Ramos (cell line): ENCODE results near the gene KCNJ4.

Experiments
- in situ Hi-C: fragments of 300-500 bp; cut with MboI; formaldehyde crosslinking; loops from one replicate; pipeline ENCODE4 v1.14.3; 2022; ENCODE audit warnings: low sequenced_read_pairs; ENCODE audit not compliant: unreplicated experiment

The KCNJ4 gene

GRCh38 chr22:38435965-38436364 lies 19.0 kb downstream of the KCNJ4 start:
- in situ Hi-C loops, result no loop called here

GRCh38 chr22:38435010-38435409 lies 20.0 kb downstream of the KCNJ4 start:
- in situ Hi-C loops, result no loop called here

DNA sequence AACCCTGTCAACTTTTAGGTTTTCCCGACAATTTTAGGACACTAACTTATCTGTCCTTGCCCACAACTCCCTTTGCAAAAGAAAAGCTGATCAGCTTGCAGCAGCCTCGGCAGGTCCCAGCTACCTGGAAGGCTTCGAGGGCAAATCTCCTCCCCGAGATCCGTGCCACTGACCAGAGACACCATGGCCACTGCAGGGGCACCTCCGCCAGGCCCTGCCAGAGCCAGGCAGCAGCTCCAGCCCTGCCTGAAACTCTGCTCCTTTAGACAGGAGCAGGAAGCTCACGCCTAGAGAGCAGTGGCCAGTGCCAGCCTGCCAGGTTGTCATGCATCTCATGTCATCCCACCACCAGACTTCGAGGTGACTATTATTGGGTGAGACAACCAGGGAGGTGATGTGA lies 21.1 kb downstream of the KCNJ4 start:
- in situ Hi-C loops, result no loop called here

GRCh38 chr22:38432264-38432663 lies 22.7 kb downstream of the KCNJ4 start:
- in situ Hi-C loops, result no loop called here

GRCh38 chr22:38431266-38432010 lies 23.6 kb downstream of the KCNJ4 start:
- in situ Hi-C loops, result no loop called here

DNA sequence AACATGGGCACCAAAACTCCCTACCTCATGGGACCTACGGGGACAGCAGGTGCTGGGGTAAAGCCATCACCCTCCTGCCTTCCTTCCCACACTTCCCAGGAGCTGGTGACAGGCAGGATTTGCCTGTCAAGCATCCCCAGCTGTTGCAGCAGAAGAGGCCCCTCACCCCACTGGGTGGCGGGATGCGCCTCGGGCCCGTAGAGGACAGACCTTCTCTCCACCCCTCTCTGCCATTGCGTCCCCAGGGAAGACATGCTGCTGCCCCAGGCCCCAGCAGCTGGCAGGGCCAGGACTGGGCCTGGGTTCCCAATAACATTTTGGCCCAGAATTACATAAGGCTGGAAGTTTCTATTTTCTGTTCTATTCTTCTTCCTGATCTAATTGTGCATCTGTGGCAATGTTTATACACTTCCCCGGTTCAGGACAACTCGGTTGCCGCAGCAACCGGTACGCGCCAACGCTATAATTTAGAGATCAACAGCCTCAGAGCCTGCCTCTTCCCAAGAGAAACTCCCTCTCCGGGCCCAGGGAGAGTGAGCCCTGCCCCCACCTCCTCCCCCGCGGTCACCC lies 25.4 kb downstream of the KCNJ4 start:
- in situ Hi-C loops, result no loop called here

DNA sequence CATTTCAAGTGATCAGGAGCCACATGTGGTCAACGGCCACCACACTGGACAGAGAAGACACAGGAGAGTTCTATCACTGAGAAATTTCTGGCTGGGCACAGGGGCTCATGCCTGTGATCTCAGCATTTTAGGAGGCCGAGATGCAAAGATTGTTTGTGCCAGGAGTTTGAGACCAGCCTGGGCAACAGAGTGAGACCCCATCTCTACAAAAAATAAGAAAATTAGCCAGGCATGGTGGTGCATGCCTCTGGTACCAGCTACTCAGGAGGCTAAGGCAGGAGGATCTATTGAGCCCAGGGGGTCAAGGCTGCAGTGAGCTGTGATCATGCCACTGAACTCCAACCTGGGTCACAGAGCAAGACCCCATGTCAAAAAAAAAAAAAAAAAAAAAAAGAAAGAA lies 26.3 kb downstream of the KCNJ4 start:
- in situ Hi-C loops, result no loop called here

GRCh38 chr22:38427940-38428339 lies 27.1 kb downstream of the KCNJ4 start:
- in situ Hi-C loops, result no loop called here

DNA sequence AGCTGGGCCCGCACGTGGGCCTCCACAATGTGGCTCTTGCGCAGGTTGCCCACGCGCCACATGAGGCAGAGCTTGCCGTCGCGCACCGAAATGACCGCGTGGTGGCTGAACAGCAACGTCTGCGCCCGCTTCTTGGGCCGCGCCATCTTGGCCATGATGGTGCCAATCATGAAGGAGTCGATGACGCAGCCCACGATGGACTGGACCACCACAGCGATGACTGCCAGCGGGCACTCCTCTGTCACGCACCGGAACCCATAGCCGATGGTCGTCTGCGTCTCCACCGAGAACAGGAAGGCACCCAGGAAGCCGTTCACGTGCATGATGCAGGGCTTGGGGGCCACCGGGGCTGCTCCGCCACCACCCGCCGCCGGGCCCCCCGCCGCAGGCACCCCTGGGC lies 27.5 kb downstream of the KCNJ4 start:
- in situ Hi-C loops, result no loop called here

DNA sequence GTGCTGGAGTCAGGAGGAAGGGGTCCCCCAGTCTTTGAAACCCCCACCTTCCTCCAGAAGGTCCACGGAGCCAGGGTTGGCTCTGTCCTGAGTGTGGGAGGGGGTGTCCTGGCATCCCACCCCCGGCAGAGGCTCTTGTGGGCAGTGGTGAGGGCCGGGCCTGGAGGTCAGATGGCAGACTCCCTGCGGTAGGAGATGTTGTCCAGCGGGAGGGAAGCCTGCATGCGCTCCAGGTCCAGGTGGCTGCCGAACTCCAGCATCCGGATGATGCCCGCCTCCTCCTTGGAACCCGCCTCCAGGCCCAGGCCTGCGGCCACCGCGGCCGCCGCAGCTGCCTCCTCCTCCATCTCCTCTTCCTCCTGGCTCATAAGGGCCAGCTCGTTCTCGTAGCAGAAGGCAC lies 28.4 kb downstream of the KCNJ4 start:
- in situ Hi-C loops, result no loop called here

- in situ Hi-C loops, result no loop called here
Measured at GRCh38 chr22:38424525-38425080, 30.4 kb downstream of the KCNJ4 start.

GRCh38 chr22:38423512-38424503 lies 31.2 kb downstream of the KCNJ4 start:
- in situ Hi-C loops, result no loop called here

DNA sequence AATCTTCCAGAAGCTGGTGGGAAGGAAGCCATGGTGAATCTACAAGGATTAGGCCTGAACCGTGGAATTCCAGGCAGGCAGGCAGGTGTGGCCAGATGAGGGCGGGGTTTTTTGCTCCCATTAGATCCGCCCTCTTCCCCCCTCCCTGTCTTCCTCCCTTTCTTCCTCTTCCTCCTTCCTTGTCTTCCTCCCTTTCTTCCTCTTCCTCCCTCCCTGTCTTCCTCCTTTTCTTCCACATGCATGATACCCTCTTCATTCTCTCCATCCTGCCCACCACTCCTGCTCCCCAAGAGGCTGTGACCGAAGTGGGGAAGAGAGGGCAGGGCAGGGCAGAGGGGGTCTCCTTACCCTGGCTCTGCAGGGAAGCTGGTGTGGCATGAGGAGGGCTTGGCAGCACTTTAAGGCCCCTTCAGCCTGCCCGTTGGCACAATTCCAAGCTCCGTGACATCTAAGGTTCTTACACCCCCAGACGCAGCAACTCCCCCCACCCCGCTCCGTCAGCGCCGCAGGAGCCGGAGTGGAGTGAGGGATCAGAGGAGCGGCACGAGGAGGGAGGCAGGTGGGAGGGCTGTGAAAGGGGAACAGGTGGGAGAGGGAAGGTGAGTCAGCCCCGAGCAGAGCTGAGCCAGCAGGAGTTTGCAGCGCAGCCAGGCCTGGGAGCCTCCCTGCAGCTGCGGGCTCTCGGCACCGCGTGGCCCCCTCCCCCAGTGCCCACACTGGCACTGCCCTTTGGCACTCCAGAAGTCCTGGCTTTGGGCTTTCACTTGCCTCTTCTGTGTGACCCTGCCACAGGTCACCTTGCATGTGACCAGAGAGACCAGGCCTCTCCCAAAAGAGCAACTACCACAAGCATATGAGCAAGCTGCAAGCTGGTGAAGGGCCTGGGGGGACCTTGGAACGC lies 32.1 kb downstream of the KCNJ4 start:
- in situ Hi-C loops, result no loop called here

- in situ Hi-C loops, result no loop called here
Measured at GRCh38 chr22:38420734-38421133, 34.3 kb downstream of the KCNJ4 start.

- in situ Hi-C loops, result loop anchor here (10.0 kb wide), 1 partner anchor 155 kb away; the partner anchor contains the start of gene DMC1
Measured at GRCh38 chr22:38419858-38420160, 35.2 kb downstream of the KCNJ4 start.

GRCh38 chr22:38419121-38419857 lies 35.7 kb downstream of the KCNJ4 start:
- in situ Hi-C loops, result loop anchor here (10.0 kb wide), 1 partner anchor 156 kb away; the partner anchor contains the start of gene DMC1

GRCh38 chr22:38418589-38418988 lies 36.4 kb downstream of the KCNJ4 start:
- in situ Hi-C loops, result loop anchor here (10.0 kb wide), 1 partner anchor 156 kb away; the partner anchor contains the start of gene DMC1

DNA sequence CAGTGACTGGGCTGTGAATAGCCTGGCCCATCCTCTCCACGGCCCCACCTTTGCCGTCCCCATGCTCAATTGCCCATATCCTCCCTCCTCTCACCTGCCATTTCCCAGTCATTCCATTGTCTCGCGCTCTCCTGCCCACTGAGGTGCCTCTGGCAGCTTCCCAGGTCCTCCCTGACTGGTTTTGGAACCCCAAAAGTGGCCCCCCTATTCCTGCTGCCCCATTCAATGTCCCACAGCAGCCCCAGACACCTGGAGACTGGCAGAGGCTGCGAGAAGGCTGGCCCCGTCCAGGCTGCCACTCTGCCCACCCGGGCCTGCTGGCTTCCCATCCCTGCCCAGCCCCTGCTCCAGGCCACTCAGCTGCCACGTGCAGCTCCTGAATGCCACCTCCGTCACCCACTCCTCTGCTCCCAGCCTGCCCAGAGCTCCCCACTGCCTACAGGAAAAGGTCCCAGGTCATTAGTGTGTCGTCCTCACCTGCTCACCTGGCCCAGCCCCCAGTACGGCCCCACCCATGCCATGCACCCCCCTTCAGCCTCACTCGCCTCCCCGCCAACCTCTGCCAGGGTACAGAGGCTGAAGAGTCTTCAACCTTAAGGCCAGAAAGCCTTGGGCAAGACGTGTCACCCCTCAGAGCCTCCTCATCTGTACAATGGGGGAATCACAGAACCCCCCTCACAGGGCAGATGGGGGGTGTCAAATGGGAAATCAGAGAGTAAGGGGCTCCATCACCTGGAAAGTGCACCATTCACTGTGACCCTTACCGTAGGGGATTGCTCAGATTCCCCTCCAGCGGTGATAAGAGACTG lies 37.5 kb downstream of the KCNJ4 start:
- in situ Hi-C loops, result loop anchor here (10.0 kb wide), 1 partner anchor 157 kb away; the partner anchor contains the start of gene DMC1
